BLaER1 treated with 17β-estradiol and CSF1 and Interleukin-3, amounts not matched to agents 10 nM and 100 nM (cell line): ENCODE results near the gene ZNF862.
"Not testable (repeated sequence)": the region's sequence is repeated elsewhere in the genome, so short reads cannot be mapped to it uniquely, and the experiment has no call there.

Experiments
- H3K27ac ChIP-seq, 11 experiments: shearing (Covaris generic); formaldehyde crosslinking; 2 replicates each; pipeline ENCODE4 v1.8.1; 2022
- H3K27me3 ChIP-seq, 11 experiments: shearing (Covaris generic); formaldehyde crosslinking; 2 replicates each; pipeline ENCODE4 v1.8.1; 2022
- H3K36me3 ChIP-seq, 11 experiments: shearing (Covaris generic); formaldehyde crosslinking; 2 replicates each; pipeline ENCODE4 v1.8.1; 2022
- H3K4me1 ChIP-seq, 10 experiments: shearing (Covaris generic); formaldehyde crosslinking; 2 replicates each; pipeline ENCODE4 v1.8.1; 2022
- H3K4me2 ChIP-seq, 11 experiments: shearing (Covaris generic); formaldehyde crosslinking; 2 replicates each; pipeline ENCODE4 v1.8.1; 2022
- H3K4me3 ChIP-seq, 10 experiments: shearing (Covaris generic); formaldehyde crosslinking; 2 replicates each; pipeline ENCODE4 v1.8.1; 2022
- H3K9ac ChIP-seq, 11 experiments: shearing (Covaris generic); formaldehyde crosslinking; 2 replicates each; pipeline ENCODE4 v1.8.1; 2022
- H3K9me3 ChIP-seq, 11 experiments: shearing (Covaris generic); formaldehyde crosslinking; replicated peaks in 1 of 11; 2 replicates each; pipeline ENCODE4 v1.8.1; 2022
- H4K20me1 ChIP-seq, 11 experiments: shearing (Covaris generic); formaldehyde crosslinking; 2 replicates each; pipeline ENCODE4 v1.8.1; 2022

Gene ZNF862

DNA sequence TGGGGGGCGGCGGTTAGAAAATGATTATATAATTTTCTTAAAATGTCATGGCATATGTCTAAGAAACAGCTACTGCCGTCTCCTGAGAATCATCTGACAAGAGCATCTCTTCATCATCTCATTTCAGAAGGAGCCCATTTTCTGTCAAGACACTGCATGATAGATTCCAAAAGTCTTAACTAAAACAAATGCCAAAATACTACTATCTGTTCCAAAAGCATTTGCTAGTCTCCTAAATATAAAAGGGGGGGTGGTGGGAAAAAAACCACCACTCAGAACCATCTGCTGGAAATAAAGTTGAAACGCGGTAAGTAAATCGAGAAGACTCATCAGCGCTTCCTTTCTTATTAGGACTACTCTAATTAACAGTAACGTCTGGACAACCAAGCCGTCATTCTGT is 72.0 kb downstream of the ZNF862 start:
- not testable (repeated sequence) for H3K36me3 ChIP-seq, H3K9me3 ChIP-seq, H4K20me1 ChIP-seq, H3K4me2 ChIP-seq, H3K9ac ChIP-seq, H3K27me3 ChIP-seq, H3K4me1 ChIP-seq, H3K27ac ChIP-seq, H3K4me3 ChIP-seq

- H3K27ac ChIP-seq, H3K4me2 ChIP-seq, H4K20me1 ChIP-seq, H3K4me1 ChIP-seq, H3K9me3 ChIP-seq, H3K4me3 ChIP-seq, H3K27me3 ChIP-seq, H3K36me3 ChIP-seq, H3K9ac ChIP-seq: not testable (repeated sequence)
Observed at GRCh38 chr7:149912126-149912525, 74.0 kb downstream of the ZNF862 start.
